DOHH2 (cell line): ENCODE measurements around the gene GDI1.

Experiments
- H3F3A ChIP-seq: fragments of 200-600 bp; sonication (generic), shearing (Covaris generic); 2 replicates; pipeline ENCODE4 v1.6.0; 2016; ENCODE audit warnings: antibody characterized with exemption, mild to moderate bottlenecking; ENCODE audit not compliant: control insufficient read depth, insufficient read depth
- H3K27ac ChIP-seq: fragments of 200-600 bp; sonication (generic); 2 replicates; pipeline ENCODE4 v1.5.1; 2014; ENCODE audit warnings: low read depth, mild to moderate bottlenecking, low read length, moderate library complexity
- H3K27me3 ChIP-seq: fragments of 200-600 bp; sonication (generic); 2 replicates; pipeline ENCODE4 v1.6.1; 2014; ENCODE audit warnings: mild to moderate bottlenecking, low read length, mixed read lengths; ENCODE audit not compliant: control insufficient read depth
- H3K36me3 ChIP-seq: fragments of 200-600 bp; sonication (generic); 2 replicates; pipeline ENCODE4 v1.6.1; 2014; ENCODE audit warnings: mild to moderate bottlenecking, low read length, moderate library complexity, mixed read lengths; ENCODE audit not compliant: control insufficient read depth
- H3K4me1 ChIP-seq: fragments of 200-600 bp; sonication (generic); 2 replicates; pipeline ENCODE4 v1.6.1; 2014; ENCODE audit warnings: mild to moderate bottlenecking, low read length, mixed read lengths; ENCODE audit not compliant: control insufficient read depth
- H3K4me2 ChIP-seq: fragments of 200-600 bp; sonication (generic); 2 replicates; pipeline ENCODE4 v1.6.0; 2014; ENCODE audit warnings: mild to moderate bottlenecking, low read length, moderate library complexity
- H3K4me3 ChIP-seq: fragments of 200-600 bp; sonication (generic); 2 replicates; pipeline ENCODE4 v1.5.1; 2014; ENCODE audit warnings: mild to moderate bottlenecking, low read length, mixed read lengths
- H3K79me2 ChIP-seq: fragments of 200-600 bp; sonication (generic); 2 replicates; pipeline ENCODE4 v1.6.1; 2014; ENCODE audit warnings: mild to moderate bottlenecking, low read length, mixed read lengths; ENCODE audit not compliant: control insufficient read depth
- H3K9me2 ChIP-seq: fragments of 200-600 bp; sonication (generic); replicated peaks from 2 replicates; pipeline ENCODE4 v1.6.1; 2014; ENCODE audit warnings: mild to moderate bottlenecking, low read length, mixed read lengths; ENCODE audit not compliant: control insufficient read depth
- H3K9me3 ChIP-seq: fragments of 200-600 bp; sonication (generic); 2 replicates; pipeline ENCODE4 v1.6.1; 2014; ENCODE audit warnings: antibody characterized with exemption, low read length, mixed read lengths; ENCODE audit not compliant: control insufficient read depth, insufficient read depth
- H4K20me1 ChIP-seq: fragments of 200-600 bp; sonication (generic); 2 replicates; pipeline ENCODE4 v1.6.0; 2014; ENCODE audit warnings: low read depth, mild to moderate bottlenecking, antibody characterized with exemption, low read length, moderate library complexity; ENCODE audit not compliant: control insufficient read depth, insufficient read depth
- CTCF ChIP-seq: fragments of 200-600 bp; sonication (generic); IDR thresholded peaks from one replicate; pipeline ENCODE4 v1.5.1; 2014; ENCODE audit warnings: antibody characterized with exemption, mild to moderate bottlenecking, low read depth, low read length; ENCODE audit not compliant: poor library complexity, severe bottlenecking
- EZH2phosphoT487 ChIP-seq: fragments of 200-600 bp; sonication (generic); IDR thresholded peaks from 2 replicates; pipeline ENCODE4 v1.6.1; 2017; ENCODE audit warnings: borderline replicate concordance, mild to moderate bottlenecking, antibody characterized with exemption, low read length, moderate library complexity, mixed read lengths

The GDI1 gene

GRCh38 chrX:154452823-154453222 lies 15.9 kb downstream of the GDI1 start:
- Histone ChIP-seq H3K36me3 (peaks cover 2% of the 10 kb centered on the region; the same call in 1 of the 2 replicates), H3K4me3 (no peak overlapping the region)
- TF ChIP-seq EZH2phosphoT487 (no peak), CTCF (no peak)

GRCh38 chrX:154457491-154458115 lies 20.6 kb downstream of the GDI1 start:
- Histone ChIP-seq H3K27me3 (no peaks in the 10 kb centered on the region), H4K20me1 (no peaks in the 10 kb centered on the region), H3K9me3 (no peaks in the 10 kb centered on the region), H3K9me2 (no peaks in the 10 kb centered on the region), H3K36me3 (no peaks in the 10 kb centered on the region), H3K79me2 (peaks cover 14% of the 10 kb centered on the region), H3K4me1 (peaks cover 11% of the 10 kb centered on the region), H3K27ac (no peak overlapping the region), H3K4me3 (peak overlapping the region; percentile 80), H3K4me2 (peak overlapping the region; percentile 58), H3F3A (no peaks in the 10 kb centered on the region)
- TF ChIP-seq EZH2phosphoT487 (no peak), CTCF (no peak)

More at GRCh38 chrX:154452823-154453222, 15.9 kb downstream of the GDI1 start:
- Histone ChIP-seq H4K20me1 (no peaks in the 10 kb centered on the region), H3K4me1 (peaks cover 4% of the 10 kb centered on the region; the same call in 1 of the 2 replicates), H3K27ac (no peak overlapping the region), H3K27me3 (no peaks in the 10 kb centered on the region), H3K9me2 (no peaks in the 10 kb centered on the region), H3K9me3 (no peaks in the 10 kb centered on the region), H3K79me2 (no peaks in the 10 kb centered on the region), H3K4me2 (no peak overlapping the region), H3F3A (no peaks in the 10 kb centered on the region)

- Histone ChIP-seq H3K27ac (no peak within 1 kb of the TSS), H3K4me3 (peak within 1 kb of the TSS; percentile 80), H3K4me1 (peaks cover 11% of the 10 kb centered on the region), H3K36me3 (no peaks in the 10 kb centered on the region), H3K9me3 (no peaks in the 10 kb centered on the region), H3K27me3 (no peaks in the 10 kb centered on the region), H3F3A (no peaks in the 10 kb centered on the region), H3K9me2 (no peaks in the 10 kb centered on the region), H4K20me1 (no peaks in the 10 kb centered on the region), H3K4me2 (peak within 1 kb of the TSS; percentile 75), H3K79me2 (peaks cover 14% of the 10 kb centered on the region)
- no peak for TF ChIP-seq EZH2phosphoT487
- TF ChIP-seq CTCF, result no peak
Measured at GRCh38 chrX:154458116-154458953, 21.4 kb downstream of the GDI1 start, which contains the start of gene PLXNA3. TSS of gene PLXNA3 (plus strand) at chrX:154458281. CDS start at chrX:154460184, 1,903 bp downstream.
